A549 (cell line): ENCODE data around the gene TNNI3. TPM values are rescaled to one million over a fixed set of nuclear protein-coding genes. Genes with fewer than 3 reads are reported as not detected.

Source experiments
- ATAC-seq, 2 experiments: fragments of 200-7000 bp in 1 of 2; fragments of >200 bp in 1 of 2; cut with Nextera tagmentation in 1 of 2; cut with Tn5 transposase in 1 of 2; 3 replicates each; pipeline versions ENCODE4 v1.8.0 to v1.9.1; 2018 to 2020; ENCODE audit warnings: mild to moderate bottlenecking in 1 of 2, moderate library complexity in 1 of 2
- CTCF ChIA-PET: fragments of 300-600 bp; sonication (Branson Sonifier 250); formaldehyde crosslinking; extraction: SDS; loops from one replicate; lab custom pipeline; 2021; ENCODE audit warnings: antibody characterized with exemption, inconsistent platforms; lab: Yijun Ruan, JAX
- POLR2A ChIA-PET: fragments of 350-600 bp; formaldehyde crosslinking; extraction: SDS; loops from one replicate; lab custom pipeline; 2021; ENCODE audit warnings: antibody characterized with exemption, inconsistent platforms; lab: Yijun Ruan, JAX
- DNase-seq, 2 experiments: peaks; one replicate each; pipeline versions ENCODE4 v3.0.0 to v3.0.0-alpha.2; 2011 to 2016; ENCODE audit warnings: low read depth in 1 of 2, low spot score in 1 of 2
- FAIRE-seq: peaks from 2 replicates; lab custom pipeline; 2011; peaks lifted over from hg19 to GRCh38; lab: Jason Lieb, UNC
- H3K27ac ChIP-seq, 2 experiments: fragments of >200 bp; sonication (Bioruptor Twin); formaldehyde crosslinking; 3 replicates each; pipeline ENCODE4 v1.5.1; 2016 to 2017
- H3K4me1 ChIP-seq: fragments of >200 bp; sonication (Bioruptor Twin); formaldehyde crosslinking; 3 replicates; pipeline ENCODE4 v1.6.1; 2016
- H3K4me2 ChIP-seq: fragments of >200 bp; sonication (Bioruptor Twin); formaldehyde crosslinking; 3 replicates; pipeline ENCODE4 v1.6.1; 2016
- H3K4me3 ChIP-seq: fragments of >200 bp; sonication (Bioruptor Twin); formaldehyde crosslinking; 3 replicates; pipeline ENCODE4 v1.5.1; 2016
- H3K9me3 ChIP-seq: fragments of >200 bp; sonication (Bioruptor Twin); formaldehyde crosslinking; 3 replicates; pipeline ENCODE4 v1.6.1; 2016
- CHD4 ChIP-seq: fragments of 200-600 bp; sonication (generic); IDR thresholded peaks from 2 replicates; pipeline ENCODE4 v1.6.1; 2016; ENCODE audit warnings: antibody characterized with exemption, mild to moderate bottlenecking, borderline replicate concordance
- ESRRA ChIP-seq: fragments of 150-350 bp; IDR thresholded peaks from 2 replicates; pipeline ENCODE4 v1.6.1; 2014; ENCODE audit warnings: mild to moderate bottlenecking, low read length, borderline replicate concordance
- FOSL2 ChIP-seq, 2 experiments: fragments of 450-650 bp in 1 of 2; fragments of >200 bp in 1 of 2; sonication (Bioruptor Twin) in 1 of 2; formaldehyde crosslinking; IDR thresholded peaks; 2 replicates each; pipeline versions ENCODE4 v1.5.0 to v1.6.1; 2016 to 2020; ENCODE audit warnings: mild to moderate bottlenecking in 1 of 2, moderate library complexity in 1 of 2
- HDAC2 ChIP-seq: fragments of 200-600 bp; sonication (generic); IDR thresholded peaks from 2 replicates; pipeline ENCODE4 v1.6.1; 2016
- HEYL ChIP-seq: fragments of 250-450 bp; sonication (Bioruptor Pico); IDR thresholded peaks from 2 replicates; pipeline ENCODE4 v1.8.0; 2021; ENCODE audit warnings: mild to moderate bottlenecking, moderate library complexity
- JUN ChIP-seq, 2 experiments: fragments of >200 bp; sonication (Bioruptor Twin); formaldehyde crosslinking; IDR thresholded peaks; 2 replicates in 1 of 2; 3 replicates in 1 of 2; pipeline ENCODE4 v1.6.1; 2016 to 2017
- KDM1A ChIP-seq: fragments of 200-600 bp; sonication (generic); IDR thresholded peaks from 2 replicates; pipeline ENCODE4 v1.6.1; 2016; ENCODE audit warnings: low read depth, mild to moderate bottlenecking
- MAFK ChIP-seq: fragments of 450-650 bp; IDR thresholded peaks from 2 replicates; pipeline ENCODE4 v1.6.1; 2014; ENCODE audit not compliant: partially characterized antibody
- MAZ ChIP-seq: fragments of 150-350 bp; IDR thresholded peaks from 2 replicates; pipeline ENCODE4 v1.6.1; 2014; ENCODE audit warnings: antibody characterized with exemption, low read depth, low read length, borderline replicate concordance
- MYC ChIP-seq: IDR thresholded peaks from 2 replicates; pipeline ENCODE4 v1.6.1; 2012; ENCODE audit warnings: mild to moderate bottlenecking, inconsistent platforms, low read length, improper control_type of control experiment, borderline replicate concordance
- NFE2L2 ChIP-seq: fragments of 150-350 bp; conservative IDR thresholded peaks from 2 replicates; pipeline ENCODE4 v1.6.1; 2014; ENCODE audit warnings: low read length
- NPAS2 ChIP-seq: fragments of 250-450 bp; sonication (Bioruptor Pico); IDR thresholded peaks from 2 replicates; pipeline ENCODE4 v1.8.0; 2022; ENCODE audit warnings: mild to moderate bottlenecking, moderate library complexity, borderline replicate concordance
- PBX3 ChIP-seq: IDR thresholded peaks from 2 replicates; pipeline ENCODE4 v1.6.1; 2012
- RARB ChIP-seq: fragments of 250-450 bp; sonication (Bioruptor Pico); IDR thresholded peaks from 2 replicates; pipeline ENCODE4 v1.8.0; 2021; ENCODE audit warnings: mild to moderate bottlenecking, moderate library complexity
- RFX5 ChIP-seq: fragments of 450-650 bp; IDR thresholded peaks from 2 replicates; pipeline ENCODE4 v1.7.1; 2014; ENCODE audit warnings: antibody characterized with exemption, mild to moderate bottlenecking, moderate library complexity
- ZNF302 ChIP-seq: fragments of 250-450 bp; sonication (Bioruptor Pico); IDR thresholded peaks from 2 replicates; pipeline ENCODE4 v1.9.0; 2021; ENCODE audit warnings: inconsistent platforms, mild to moderate bottlenecking, moderate library complexity
- WGBS: methylation state at CpG from one replicate; pipeline ENCODE4 v1.1.6; 2017; ENCODE audit errors: missing lambda C conversion rate; 5-methylcytosine and 5-hydroxymethylcytosine counted together
- polyA plus RNA-seq, 4 experiments: library from polyadenylated mRNA; depleted of rRNA in 3 of 4; stranded (reverse); fragments of >200 nt; fragmentation: RNase III in 1 of 4; extraction: RNeasy Plus Mini Kit Qiagen cat#74134 plus additional on column Dnase treatment in 1 of 4; gene quantifications; 2 replicates in 3 of 4; 3 replicates in 1 of 4; pipeline ENCODE4 v1.2.3, GENCODE V29; 2011 to 2017
- TF ChIP-seq, protein P1 (sequence below): fragments of 450-650 bp; IDR thresholded peaks from 2 replicates; pipeline ENCODE4 v1.6.1; 2014; ENCODE audit warnings: antibody characterized with exemption

TNNI3 gene
- polyA plus RNA-seq, 2 of the 4 experiments (the other 2 are of a cell fraction), result 6.5 to 7.8 TPM

DNA sequence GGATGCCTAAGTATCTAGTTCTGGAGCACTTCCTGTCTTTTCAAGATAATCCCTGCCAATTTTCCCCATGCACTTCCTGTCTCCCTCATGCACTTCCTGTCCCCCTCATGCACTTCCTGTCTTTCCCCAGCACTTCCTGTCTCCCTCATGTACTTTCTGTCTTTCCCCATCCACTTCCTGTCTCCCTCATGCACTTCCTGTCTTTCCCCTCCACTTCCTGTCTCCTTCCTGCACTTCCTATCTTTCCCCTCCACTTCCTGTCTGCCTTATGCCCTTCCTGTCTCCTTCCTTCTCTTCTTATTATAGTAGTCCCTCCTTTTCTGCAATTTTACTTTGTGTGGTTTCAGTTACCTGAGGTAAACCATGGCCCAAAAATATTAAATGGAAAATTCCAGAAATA, 5.5 kb downstream of the TNNI3 start:
- FAIRE-seq, result no peak
- ChIA-PET POLR2A (no interaction called here), CTCF (interaction anchor here (0.8 to 5.1 kb wide), 7 partner anchors 8 to 352 kb away, joined by 3 to 65 read pairs (median 6); partner anchors contain the start of gene DNAAF3)
- peaks cover 29% of the 10 kb centered on the region for H3K4me1 ChIP-seq
- TF ChIP-seq FOSL2 (IDR thresholded peaks at IDR 0.05) (no peak), FOSL2 (CRISPR knock-in tag; IDR thresholded peaks at IDR 0.05) (0 out of 2 replicates have a peak, but pooled peaks have one; percentile 23), HEYL (CRISPR knock-in tag) (no peak), NPAS2 (CRISPR knock-in tag) (no peak), MYC (no peak), JUN (IDR thresholded peaks at IDR 0.05) (0 out of 5 replicates have a peak, but pooled peaks of 1 of the 2 experiments have one; percentile 27), MAZ (no peak)
- peak overlapping the region in 1 of 2 experiments; percentile 56; a peak in 2 of 6 replicates for H3K27ac ChIP-seq
- no peak overlapping the region for H3K4me2 ChIP-seq
- peaks cover 6% of the 10 kb centered on the region; the same call in 1 of the 3 replicates for H3K9me3 ChIP-seq
- ATAC-seq, result no peak
- H3K4me3 ChIP-seq, result no peak overlapping the region
- DNase-seq, result peak in 1 of 2 experiments; percentile 55

DNA sequence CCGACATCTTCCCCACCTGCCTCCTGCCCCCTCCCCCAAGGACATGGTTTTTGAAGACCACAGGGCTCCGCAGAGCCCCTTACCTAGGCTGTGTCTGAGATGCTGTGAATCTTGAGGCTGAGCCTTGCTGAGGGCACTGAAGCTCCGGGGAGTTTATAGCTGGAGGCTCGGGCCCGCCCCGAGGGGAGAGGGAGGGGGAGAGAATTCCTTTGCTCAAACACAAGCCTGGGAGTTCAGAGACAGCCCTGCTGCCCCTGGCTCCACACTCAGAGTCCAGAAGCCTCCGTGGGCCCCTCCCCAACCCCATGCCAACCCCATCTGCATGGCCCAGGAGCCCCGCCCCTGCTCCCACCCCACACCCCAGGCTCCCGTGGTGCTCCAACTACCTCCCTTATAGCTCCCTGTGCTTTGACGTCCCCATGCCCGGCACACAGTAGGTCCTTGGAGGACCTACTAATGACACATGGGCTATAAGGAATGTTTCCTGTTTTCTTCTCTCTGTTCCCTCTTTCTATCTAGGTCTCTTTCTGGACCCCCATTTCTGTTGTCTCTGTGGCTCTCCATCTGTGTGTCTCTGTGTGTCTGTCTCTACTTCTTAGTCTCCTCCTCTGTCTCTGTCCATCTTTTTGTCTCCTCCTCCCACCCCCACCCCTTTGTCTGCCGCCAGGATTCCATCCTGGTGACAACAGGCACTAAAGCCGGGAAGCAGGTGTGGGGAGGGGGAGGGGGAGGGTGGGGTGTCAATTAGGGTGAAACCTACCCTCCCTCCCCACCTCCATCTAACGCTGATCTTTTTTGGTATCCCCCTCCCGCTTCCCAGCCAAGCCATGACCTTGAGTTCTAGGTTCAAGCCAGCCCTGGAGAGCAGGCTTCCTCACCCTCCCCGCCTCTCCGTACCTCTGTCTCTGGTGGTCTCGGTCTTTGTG, 8.2 kb downstream of the TNNI3 start, which contains the start of gene TNNT1:
TNNT1 (minus strand) TSS at position 129 of the 926 bp plus-strand sequence. CDS start 2,049 bp downstream, outside the sequence.
- DNase-seq, result peak in 1 of 2 experiments; percentile 6
- TF ChIP-seq, protein P1, sequence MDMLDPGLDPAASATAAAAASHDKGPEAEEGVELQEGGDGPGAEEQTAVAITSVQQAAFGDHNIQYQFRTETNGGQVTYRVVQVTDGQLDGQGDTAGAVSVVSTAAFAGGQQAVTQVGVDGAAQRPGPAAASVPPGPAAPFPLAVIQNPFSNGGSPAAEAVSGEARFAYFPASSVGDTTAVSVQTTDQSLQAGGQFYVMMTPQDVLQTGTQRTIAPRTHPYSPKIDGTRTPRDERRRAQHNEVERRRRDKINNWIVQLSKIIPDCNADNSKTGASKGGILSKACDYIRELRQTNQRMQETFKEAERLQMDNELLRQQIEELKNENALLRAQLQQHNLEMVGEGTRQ, result no peak
- TF ChIP-seq ESRRA, result no peak
- TF ChIP-seq HDAC2, result no peak
- no peak for TF ChIP-seq RARB
- no peak for TF ChIP-seq KDM1A
- TF ChIP-seq NFE2L2, result no peak
- no peak for TF ChIP-seq MAFK
- no peak for TF ChIP-seq PBX3
- no peak for TF ChIP-seq ZNF302 (CRISPR knock-in tag)
- TF ChIP-seq CHD4, result no peak
- TF ChIP-seq MYC, result no peak
- no peak for TF ChIP-seq RFX5
- TF ChIP-seq, all 56 proteins: peak for 0
- Histone ChIP-seq H3K4me3 (no peak within 1 kb of the TSS), H3K4me1 (peaks cover 37% of the 10 kb centered on the region), H3K27ac (peak within 1 kb of the TSS in 1 of 2 experiments; percentile 92; a peak in 3 of 6 replicates), H3K4me2 (peak within 1 kb of the TSS; percentile 42), H3K9me3 (peaks cover 6% of the 10 kb centered on the region; the same call in 1 of the 3 replicates)
- POLR2A ChIA-PET, result no interaction called here
- CTCF ChIA-PET, result interaction anchor here (0.8 to 4.6 kb wide), 3 partner anchors 10 to 269 kb away, joined by 5 to 111 read pairs (median 19); partner anchors contain the start of genes DNAAF3 and TNNI3
- 30% methylated on average over 16 of the region's 18 CpGs for WGBS
- FAIRE-seq (no peak), ATAC-seq (0 out of 6 replicates have a peak, but pooled peaks of 1 of the 2 experiments have one; percentile 6)
